Psoas muscle (tissue), 8 donors: ENCODE measurements around the gene ZNF235. TPM values are rescaled to one million over a fixed set of nuclear protein-coding genes. Genes with fewer than 3 reads are reported as not detected.

ENCODE experiments used
- ATAC-seq, 4 donors: fragments of 200-7000 bp; cut with Tn5 transposase; one replicate each; pipeline ENCODE4 v1.9.1; 2020; ENCODE audit warnings: moderate library complexity in 3 of 4, mild to moderate bottlenecking in 2 of 4
- DNase-seq, 2 donors: peaks; one replicate each; pipeline ENCODE4 v3.0.0-alpha.2; 2020
- H3K27ac ChIP-seq: fragments of 200-600 bp; one replicate; pipeline ENCODE4 v1.8.0; 2022
- H3K27me3 ChIP-seq, 3 donors: fragments of 200-600 bp in 1 of 3; one replicate each; pipeline versions ENCODE4 v1.6.1 to v1.8.0; 2013 to 2022; ENCODE audit warnings: low read length in 2 of 3, mild to moderate bottlenecking in 2 of 3, moderate library complexity in 1 of 3; ENCODE audit not compliant: insufficient read depth in 3 of 3
- H3K36me3 ChIP-seq, 2 donors: fragments of 200-600 bp in 1 of 2; one replicate each; pipeline versions ENCODE4 v1.6.1 to v1.8.0; 2013 to 2022; ENCODE audit warnings: low read depth in 1 of 2, mild to moderate bottlenecking in 1 of 2, moderate library complexity in 1 of 2; ENCODE audit not compliant: insufficient read depth in 1 of 2
- H3K4me1 ChIP-seq: fragments of 200-600 bp; one replicate; pipeline ENCODE4 v1.8.0; 2022
- H3K4me3 ChIP-seq: fragments of 200-600 bp; one replicate; pipeline ENCODE4 v1.8.0; 2022; ENCODE audit warnings: mild to moderate bottlenecking
- H3K9me3 ChIP-seq: fragments of 200-600 bp; one replicate; pipeline ENCODE4 v1.8.0; 2022
- CTCF ChIP-seq: fragments of 200-600 bp; IDR thresholded peaks from one replicate; pipeline ENCODE4 v1.8.0; 2022; ENCODE audit warnings: antibody characterized with exemption
- WGBS, 3 donors: extraction: QIAGEN DNeasy Blood & Tissue Kit; methylation state at CpG; one replicate each; pipeline versions ENCODE4 v1.1.6 to v1.1.7; 2013; 5-methylcytosine and 5-hydroxymethylcytosine counted together
- intact Hi-C, 2 donors: fragments of 100-400 bp; cut with DNase I; formaldehyde crosslinking; loops; one replicate each; pipeline versions ENCODE4 v1.11.0 to v1.14.2; 2022
- long read RNA-seq, 2 donors: library from polyadenylated mRNA; unstranded; transcript quantifications; one replicate each; pipeline ENCODE4 v2.0.0, GENCODE V29; 2021
- polyA plus RNA-seq, 3 donors: library from polyadenylated mRNA; stranded (reverse); fragments of 200-250 nt; gene quantifications; one replicate each; pipeline ENCODE4 v1.2.3, GENCODE V29; 2013
- total RNA-seq, 4 donors: library from RNA; stranded (reverse); fragmentation: NEBNext Ultra II Directional in 2 of 4; extraction: Animal tissue kit (Norgen Biotek cat#: 25700) in 2 of 4; gene quantifications; one replicate each; pipeline versions ENCODE4 v1.2.1 to v1.2.4, GENCODE V29; 2021 to 2023
- donor health status: healthy with polysubstance abuse.
- donor health status: DM: no; HTN: no; CAD: no; lungs with moderate emphysema.
- donor health status: Bipolar disorder and iron deficiency.
- donor health status: healthy.
- donor health status: DM: yes; HTN: yes; CAD: no.
- donor health status: DM: no; HTN: no; CAD: no.
- donor health status: DM: no; HTN: no; CAD: no.
- donor health status: DM: yes; HTN: yes; CAD: no.

Gene ZNF235
- total RNA-seq (1 to 10 TPM; 1.4 to 2.6 (median 2.1) TPM), polyA plus RNA-seq (1 to 10 TPM; 1.1 to 3.2 (median 1.5) TPM)
- long read RNA-seq, donor 1, partial matches to known transcripts, result 1 of 2 reads
- long read RNA-seq, donor 1, other reads (novel, unspliced or antisense), result 1 of 2 reads
- long read RNA-seq, donor 2, full-length matches to known transcripts, result 1 of 2 reads
- long read RNA-seq, donor 2, partial matches to known transcripts, result 0 of 2 reads
- long read RNA-seq, donor 2, other reads (novel, unspliced or antisense), result 1 of 2 reads

DNA sequence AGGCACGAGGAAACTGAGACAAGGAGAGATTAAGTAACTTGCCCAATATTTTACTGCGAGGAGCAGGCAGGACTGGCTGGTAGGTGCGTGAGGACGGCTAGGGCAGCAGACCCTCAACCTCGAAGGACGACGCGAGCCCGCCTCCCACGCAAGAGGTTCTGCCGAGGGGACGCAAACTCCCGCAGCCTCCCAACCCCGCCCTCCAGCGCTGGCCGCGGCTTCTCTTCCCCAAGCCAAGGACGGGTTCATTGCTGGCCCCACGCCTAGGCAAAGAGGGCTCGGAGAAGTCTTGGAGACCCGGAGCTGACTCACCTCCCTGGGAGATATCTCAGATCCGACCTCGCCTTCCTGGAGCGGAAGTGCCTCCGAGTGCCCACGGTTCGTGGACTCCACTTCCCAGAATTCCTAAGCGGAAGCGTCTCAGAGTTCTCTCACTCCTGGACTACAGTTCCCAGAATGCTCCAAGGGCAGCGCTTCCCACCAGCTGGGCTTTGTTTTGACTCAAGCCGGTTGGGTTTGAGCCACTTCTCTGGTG, at the start of gene ZNF235:
TSS of gene ZNF235 (minus strand) at position 367 of the 535 bp plus-strand sequence. CDS start 1,621 bp downstream, outside the sequence.
- Histone ChIP-seq H3K9me3 (peaks cover 39% of the 10 kb centered on the region), H3K4me3 (peak within 1 kb of the TSS; percentile 92), H3K27me3 (no peaks in the 10 kb centered on the region), H3K36me3 (peaks cover 0 to 34% of the 10 kb centered on the region in 2 donors), H3K4me1 (peaks cover 3% of the 10 kb centered on the region), H3K27ac (peak within 1 kb of the TSS; percentile 82)
- intact Hi-C loops, result loop anchor here (5.0 to 10.0 kb wide), 5 partner anchors 48 to 250 kb away; partner anchors contain the start of genes ZNF112 (in 1 of the 2), ZNF223 (in 1 of the 2), ZNF226 (in 1 of the 2) and ZNF227 (in 1 of the 2)
- ATAC-seq (peak; percentile 100), DNase-seq (peak; percentile 92 to 96)
- TF ChIP-seq CTCF, result no peak
- 0 to 1% (median 0%) methylated on average over 31 of the region's 31 CpGs for WGBS, 3 donors

- DNase-seq, result no peak
- intact Hi-C loops, result no loop called here
- no peak overlapping the region for H3K4me3 ChIP-seq
- TF ChIP-seq CTCF, result no peak
- ATAC-seq, result no peak
- H3K4me1 ChIP-seq, result no peaks in the 10 kb centered on the region
- H3K27me3 ChIP-seq, result no peaks in the 10 kb centered on the region
- H3K27ac ChIP-seq, result no peak overlapping the region
- no peaks in the 10 kb centered on the region for H3K36me3 ChIP-seq
- H3K9me3 ChIP-seq, result peaks cover 71% of the 10 kb centered on the region
- 79 to 84% (median 83%) methylated on average over 4 of the region's 4 CpGs for WGBS, 3 donors
Measured at GRCh38 chr19:44346556-44346955, 41.7 kb upstream of the ZNF235 start.

- Histone ChIP-seq H3K9me3 (peaks cover 66% of the 10 kb centered on the region), H3K4me3 (no peak overlapping the region), H3K4me1 (no peaks in the 10 kb centered on the region), H3K27me3 (no peaks in the 10 kb centered on the region), H3K27ac (no peak overlapping the region), H3K36me3 (no peaks in the 10 kb centered on the region)
- ATAC-seq (no peak), DNase-seq (no peak)
- WGBS, 3 donors, result 86 to 88% (median 87%) methylated on average over 4 of the region's 4 CpGs
- intact Hi-C loops, result no loop called here
- TF ChIP-seq CTCF, result no peak
Measured at GRCh38 chr19:44345959-44346358, 41.1 kb upstream of the ZNF235 start.

- Histone ChIP-seq H3K27me3 (no peaks in the 10 kb centered on the region), H3K36me3 (peaks cover 4 to 12% of the 10 kb centered on the region in 2 donors), H3K9me3 (peaks cover 52% of the 10 kb centered on the region), H3K4me1 (no peaks in the 10 kb centered on the region), H3K27ac (no peak overlapping the region), H3K4me3 (no peak overlapping the region)
- DNase-seq (no peak), ATAC-seq (no peak)
- no peak for TF ChIP-seq CTCF
- WGBS, 3 donors, result 33 to 45% (median 37%) methylated on average over 1 of the region's 1 CpG
- intact Hi-C loops, result no loop called here
Measured at GRCh38 chr19:44344255-44344654, 39.4 kb upstream of the ZNF235 start.
